Measurements from ENCODE around the gene CDH19.

Gene CDH19

DNA sequence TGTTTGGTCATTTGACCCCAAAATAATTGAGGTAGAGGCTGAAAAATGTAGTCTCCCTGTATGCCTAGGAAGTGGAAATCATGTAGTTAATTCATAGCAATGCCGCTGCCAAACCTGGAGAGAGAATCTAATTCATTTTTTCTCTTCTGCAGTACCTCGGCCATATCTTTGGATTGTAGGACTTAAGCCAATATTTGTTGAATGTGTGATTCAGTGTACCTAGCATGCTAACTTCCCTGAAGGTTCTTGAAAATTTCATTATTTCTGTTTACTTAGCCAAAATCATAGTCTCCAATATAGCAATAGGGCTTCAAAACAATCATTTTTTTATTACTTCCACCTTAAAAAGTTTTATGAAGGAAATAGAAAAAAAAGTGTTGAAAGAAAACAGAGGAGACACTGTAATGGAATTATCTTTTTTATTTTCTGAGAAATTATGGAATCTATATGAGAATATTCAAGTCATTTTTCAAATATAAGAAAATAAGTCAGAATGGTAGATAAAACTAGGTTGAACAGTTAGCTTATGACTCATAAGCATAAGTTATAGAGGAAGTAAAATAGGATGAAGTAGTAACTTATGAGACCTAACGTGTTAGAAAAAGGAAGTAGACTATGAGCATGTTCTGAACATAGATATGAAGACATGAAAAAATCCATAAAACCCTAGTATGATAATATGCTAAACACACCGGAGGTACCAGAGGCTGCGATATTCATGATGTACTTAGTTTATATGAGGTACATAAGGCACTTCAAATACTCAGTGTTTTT, 35.2 kb upstream of the CDH19 start:
- no peak for TF ChIP-seq CTCF (conservative IDR thresholded peaks at IDR 0.05; ENCODE audit: low read depth, low read length)
- H3K4me3 ChIP-seq (ENCODE audit: low read depth, low read length), result no peak overlapping the region
- DNase-seq (ENCODE audit: low read depth), result no peak

- no peak overlapping the region for H3K4me3 ChIP-seq (ENCODE audit: low read depth, low read length)
- no peak for TF ChIP-seq CTCF (conservative IDR thresholded peaks at IDR 0.05; ENCODE audit: low read depth, low read length)
- no peak for DNase-seq (ENCODE audit: low read depth)
Observed at GRCh38 chr18:66635342-66635741, 31.5 kb upstream of the CDH19 start.

- H3K4me3 ChIP-seq (ENCODE audit: low read depth, low read length), result no peak overlapping the region
- no peak for TF ChIP-seq CTCF (conservative IDR thresholded peaks at IDR 0.05; ENCODE audit: low read depth, low read length)
- peak; percentile 17 for DNase-seq (ENCODE audit: low read depth)
Observed at GRCh38 chr18:66632756-66633155, 28.9 kb upstream of the CDH19 start.

GRCh38 chr18:66630831-66631230, 26.9 kb upstream of the CDH19 start:
- DNase-seq (ENCODE audit: low read depth), result no peak
- TF ChIP-seq CTCF (conservative IDR thresholded peaks at IDR 0.05; ENCODE audit: low read depth, low read length), result no peak
- no peak overlapping the region for H3K4me3 ChIP-seq (ENCODE audit: low read depth, low read length)

DNA sequence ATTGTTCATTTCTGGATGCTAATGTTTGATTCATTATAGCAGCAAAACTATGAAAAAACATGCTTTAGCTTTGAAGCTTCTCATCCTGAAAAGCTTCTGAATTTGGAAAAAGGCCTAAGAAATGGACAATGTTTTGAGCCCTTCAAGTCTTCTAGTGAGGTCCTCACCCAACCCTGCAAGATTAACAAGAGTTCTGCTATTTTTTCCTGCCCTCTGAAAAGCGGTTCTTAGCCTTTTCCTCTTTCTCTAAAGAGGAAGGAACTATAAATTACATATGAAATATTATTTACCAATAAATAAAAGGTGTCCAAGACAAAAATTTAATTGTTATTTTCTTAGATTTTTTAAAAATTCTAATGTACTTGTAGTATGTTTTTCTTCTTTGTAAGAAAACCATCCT, 19.9 kb upstream of the CDH19 start:
- H3K4me3 ChIP-seq (ENCODE audit: low read depth, low read length), result no peak overlapping the region
- no peak for TF ChIP-seq CTCF (conservative IDR thresholded peaks at IDR 0.05; ENCODE audit: low read depth, low read length)
- no peak for DNase-seq (ENCODE audit: low read depth)

- TF ChIP-seq CTCF (conservative IDR thresholded peaks at IDR 0.05; ENCODE audit: low read depth, low read length), result no peak
- no peak for DNase-seq (ENCODE audit: low read depth)
- no peak overlapping the region for H3K4me3 ChIP-seq (ENCODE audit: low read depth, low read length)
Observed at GRCh38 chr18:66621816-66622576, 18.1 kb upstream of the CDH19 start.
